Keratinocyte (primary cell): Measurements from ENCODE around the gene IFIT3. TPM values are rescaled to one million over a fixed set of nuclear protein-coding genes. Genes with fewer than 3 reads are reported as not detected.

Source experiments
- DNase-seq: peaks from one replicate; pipeline ENCODE4 v3.0.0-alpha.2; 2011; ENCODE audit warnings: low read depth, missing footprints, low spot score
- FAIRE-seq: peaks from 2 replicates; lab custom pipeline; 2011; peaks lifted over from hg19 to GRCh38; lab: Jason Lieb, UNC
- H2AFZ ChIP-seq: 2 replicates; pipeline ENCODE4 v1.6.0; 2012; ENCODE audit warnings: low read length, control low read depth, inconsistent platforms; ENCODE audit not compliant: control insufficient read depth
- H3K27ac ChIP-seq: 2 replicates; pipeline ENCODE4 v1.5.1; 2011; ENCODE audit warnings: low read length; ENCODE audit not compliant: control insufficient read depth, insufficient read depth
- H3K27me3 ChIP-seq: 3 replicates; pipeline ENCODE4 v1.6.0; 2011; ENCODE audit warnings: low read length; ENCODE audit not compliant: control insufficient read depth, insufficient read depth; ENCODE audit errors: extremely low read depth
- H3K36me3 ChIP-seq, 2 experiments: 2 replicates in 1 of 2; 3 replicates in 1 of 2; pipeline ENCODE4 v1.5.1; 2011; ENCODE audit warnings: low read length in 2 of 2, mild to moderate bottlenecking in 1 of 2; ENCODE audit not compliant: control insufficient read depth in 2 of 2, insufficient read depth in 2 of 2; ENCODE audit errors: extremely low read depth in 1 of 2
- H3K4me1 ChIP-seq: 3 replicates; pipeline ENCODE4 v1.5.1; 2011; ENCODE audit warnings: low read length; ENCODE audit not compliant: control insufficient read depth, insufficient read depth; ENCODE audit errors: extremely low read depth
- H3K4me2 ChIP-seq: 3 replicates; pipeline ENCODE4 v1.6.0; 2011; ENCODE audit warnings: low read depth, low read length; ENCODE audit not compliant: control insufficient read depth, insufficient read depth; ENCODE audit errors: extremely low read depth
- H3K4me3 ChIP-seq, 3 experiments: fragments of 200-600 bp in 1 of 3; sonication (generic) in 1 of 3; 2 replicates in 2 of 3; 3 replicates in 1 of 3; pipeline ENCODE4 v1.5.1; 2011 to 2016; ENCODE audit warnings: low read length in 3 of 3, mild to moderate bottlenecking in 3 of 3, control low read depth in 2 of 3, inconsistent platforms in 1 of 3, low read depth in 1 of 3, mixed read lengths in 1 of 3, mixed run types in 1 of 3, moderate library complexity in 1 of 3; ENCODE audit not compliant: control insufficient read depth in 2 of 3, insufficient read depth in 2 of 3; ENCODE audit errors: extremely low read depth in 1 of 3
- H3K79me2 ChIP-seq: 2 replicates; pipeline ENCODE4 v1.6.0; 2012; ENCODE audit warnings: low read length; ENCODE audit not compliant: control insufficient read depth, insufficient read depth
- H3K9ac ChIP-seq: 3 replicates; pipeline ENCODE4 v1.6.0; 2011; ENCODE audit warnings: low read length; ENCODE audit not compliant: control insufficient read depth, insufficient read depth; ENCODE audit errors: extremely low read depth
- H3K9me1 ChIP-seq: 3 replicates; pipeline ENCODE4 v1.6.0; 2011; ENCODE audit warnings: low read length; ENCODE audit not compliant: control insufficient read depth, insufficient read depth; ENCODE audit errors: extremely low read depth
- H3K9me3 ChIP-seq: 2 replicates; pipeline ENCODE4 v1.5.1; 2012; ENCODE audit warnings: low read depth, low read length; ENCODE audit not compliant: control insufficient read depth
- H4K20me1 ChIP-seq: 3 replicates; pipeline ENCODE4 v1.6.0; 2011; ENCODE audit warnings: low read length; ENCODE audit not compliant: control insufficient read depth, insufficient read depth; ENCODE audit errors: extremely low read depth
- CTCF ChIP-seq, 3 experiments: IDR thresholded peaks in 1 of 3; conservative IDR thresholded peaks in 1 of 3; optimal IDR thresholded peaks in 1 of 3; 2 replicates in 2 of 3; 3 replicates in 1 of 3; pipeline versions ENCODE3 to v1.5.1; 2011; ENCODE audit warnings: low read length in 3 of 3, mild to moderate bottlenecking in 3 of 3, moderate library complexity in 2 of 3, control low read depth in 1 of 3, inconsistent platforms in 1 of 3; ENCODE audit not compliant: insufficient read depth in 2 of 3; ENCODE audit errors: extremely low read depth in 1 of 3
- EZH2 ChIP-seq: IDR thresholded peaks from one replicate; pipeline ENCODE4 v1.6.1; 2012; ENCODE audit warnings: inconsistent platforms, mild to moderate bottlenecking, low read length, moderate library complexity
- dilution Hi-C: fragments of 300-500 bp; cut with MboI; formaldehyde crosslinking; loops from one replicate; pipeline ENCODE4 v1.7.0; 2020; ENCODE audit warnings: low sequenced_read_pairs; ENCODE audit not compliant: extremely low pct_ligation_motif_present
- polyA plus RNA-seq, 5 experiments: library from polyadenylated mRNA; depleted of rRNA in 3 of 5; stranded (reverse) in 3 of 5; stranded (forward) in 1 of 5; unstranded in 1 of 5; fragments of >200 nt; gene quantifications; 1 replicate in 1 of 5; 2 replicates in 3 of 5; 3 replicates in 1 of 5; pipeline versions ENCODE4 v1.2.1 to v1.2.3, GENCODE V29; 2011 to 2012; ENCODE audit warnings: missing spikeins in 2 of 5, low read depth in 1 of 5, low replicate concordance in 1 of 5

The IFIT3 gene
- polyA plus RNA-seq, 1 donor (not counting 4 experiments of a cell fraction or from before 2014, with no cell fraction given): 42.6 TPM

- DNase-seq: no peak
- H2AFZ ChIP-seq: no peak overlapping the region
- no peak overlapping the region for H3K27ac ChIP-seq
- no peak overlapping the region for H3K9ac ChIP-seq
- H3K9me3 ChIP-seq: no peaks in the 10 kb centered on the region
- no peaks in the 10 kb centered on the region for H3K27me3 ChIP-seq
- H3K9me1 ChIP-seq: no peaks in the 10 kb centered on the region
- no peaks in the 10 kb centered on the region for H3K36me3 ChIP-seq
- no peak overlapping the region for H3K4me2 ChIP-seq
- peaks cover 6% of the 10 kb centered on the region for H3K79me2 ChIP-seq
- peaks cover 14% of the 10 kb centered on the region for H3K4me1 ChIP-seq
- no peaks in the 10 kb centered on the region for H4K20me1 ChIP-seq
- no peak for TF ChIP-seq EZH2
- TF ChIP-seq CTCF (optimal IDR thresholded peaks at IDR 0.05 in 1 of 3, IDR thresholded peaks at IDR 0.05 in 1 of 3, conservative IDR thresholded peaks at IDR 0.05 in 1 of 3; ENCODE audit: extremely low read depth in 1 of 3, insufficient read depth in 2 of 3, low read length in 3 of 3): no peak
- no peak for FAIRE-seq
- no peak overlapping the region for H3K4me3 ChIP-seq
- dilution Hi-C loops: no loop called here
These were observed 61.0 kb downstream of the IFIT3 start for GRCh38 chr10:89388806-89389205.

- no peak overlapping the region for H3K27ac ChIP-seq
- H3K4me1 ChIP-seq: peaks cover 14% of the 10 kb centered on the region
- no peaks in the 10 kb centered on the region for H4K20me1 ChIP-seq
- no peaks in the 10 kb centered on the region for H3K27me3 ChIP-seq
- H3K4me2 ChIP-seq: no peak overlapping the region
- H3K9me1 ChIP-seq: no peaks in the 10 kb centered on the region
- no peak overlapping the region for H3K9ac ChIP-seq
- H3K36me3 ChIP-seq: no peaks in the 10 kb centered on the region
- dilution Hi-C loops: no loop called here
- peaks cover 11% of the 10 kb centered on the region for H3K79me2 ChIP-seq
- no peak overlapping the region for H3K4me3 ChIP-seq
- no peaks in the 10 kb centered on the region for H3K9me3 ChIP-seq
- H2AFZ ChIP-seq: no peak overlapping the region
- DNase-seq (no peak), FAIRE-seq (no peak)
- peak in 1 of 3 experiments; percentile 23 for TF ChIP-seq CTCF (optimal IDR thresholded peaks at IDR 0.05 in 1 of 3, IDR thresholded peaks at IDR 0.05 in 1 of 3, conservative IDR thresholded peaks at IDR 0.05 in 1 of 3; ENCODE audit: extremely low read depth in 1 of 3, insufficient read depth in 2 of 3, low read length in 3 of 3)
- no peak for TF ChIP-seq EZH2
These were observed 61.5 kb downstream of the IFIT3 start for GRCh38 chr10:89389254-89389653.

Other genes with a start within 250 kb of the IFIT3 start
- 0.05 to 0.37 TPM in 2 of 3 replicates, not detected in the other for gene CH25H, start 120.7 kb upstream of the IFIT3 start, polyA plus RNA-seq
- 105 to 157 TPM (median 156 TPM) in 3 replicates for gene LIPA, start 76.2 kb upstream of the IFIT3 start, polyA plus RNA-seq
- 3.4 to 4.3 TPM (median 3.9 TPM) in 3 replicates for gene IFIT2, start 26.0 kb upstream of the IFIT3 start, polyA plus RNA-seq
- not detected in 3 replicates for gene IFIT1B, start 50.1 kb downstream of the IFIT3 start, polyA plus RNA-seq
- 96.9 to 140 TPM (median 112 TPM) in 3 replicates for gene IFIT1, start 64.6 kb downstream of the IFIT3 start, polyA plus RNA-seq
- gene IFIT5, start 86.6 kb downstream of the IFIT3 start, polyA plus RNA-seq: 10.7 to 15.8 TPM (median 14.8 TPM) in 3 replicates
- 0.09 to 0.10 TPM (median 0.10 TPM) in 3 replicates for gene SLC16A12, start 207.6 kb downstream of the IFIT3 start, polyA plus RNA-seq